GM19463 (cell line): ENCODE results near the gene FBXW8.

Experiments
- ATAC-seq: cut with Tn5 transposase; IDR thresholded peaks from one replicate; pipeline ENCODE4 v1.9.1; 2021; ENCODE audit warnings: mild to moderate bottlenecking, moderate library complexity; ENCODE audit not compliant: unreplicated experiment

FBXW8 gene

GRCh38 chr12:117018685-117019084, 107.9 kb downstream of the FBXW8 start:
- ATAC-seq = no peak

- no peak for ATAC-seq
Measured at GRCh38 chr12:117019866-117020265, 109.1 kb downstream of the FBXW8 start.

- no peak for ATAC-seq
Measured at GRCh38 chr12:117020536-117021220, 109.9 kb downstream of the FBXW8 start.

- no peak for ATAC-seq
Measured at GRCh38 chr12:117022465-117022864, 111.7 kb downstream of the FBXW8 start.

- no peak for ATAC-seq
Measured at GRCh38 chr12:117023998-117024960, 113.5 kb downstream of the FBXW8 start.

GRCh38 chr12:117024961-117025480, 114.3 kb downstream of the FBXW8 start:
- no peak for ATAC-seq

GRCh38 chr12:117025481-117026151, 114.9 kb downstream of the FBXW8 start:
- ATAC-seq = peak; percentile 62

- ATAC-seq = no peak
Measured at GRCh38 chr12:117026343-117026742, 115.6 kb downstream of the FBXW8 start.

GRCh38 chr12:117026921-117027250, 116.1 kb downstream of the FBXW8 start:
- ATAC-seq = no peak

- ATAC-seq = no peak
Measured at GRCh38 chr12:117027251-117028086, 116.7 kb downstream of the FBXW8 start.

- ATAC-seq = no peak
Measured at GRCh38 chr12:117028254-117028653, 117.5 kb downstream of the FBXW8 start.

- no peak for ATAC-seq
Measured at GRCh38 chr12:117030187-117030900, 119.6 kb downstream of the FBXW8 start.

GRCh38 chr12:117031843-117032592, 121.3 kb downstream of the FBXW8 start:
- ATAC-seq = no peak

- ATAC-seq = no peak
Measured at GRCh38 chr12:117032593-117033381, 122.0 kb downstream of the FBXW8 start.

GRCh38 chr12:117033382-117034221, 122.9 kb downstream of the FBXW8 start:
- no peak for ATAC-seq

- no peak for ATAC-seq
Measured at GRCh38 chr12:117034249-117034648, 123.5 kb downstream of the FBXW8 start.

- no peak for ATAC-seq
Measured at GRCh38 chr12:117034701-117035151, 124.0 kb downstream of the FBXW8 start.
